Measurements from ENCODE around the gene CDK1.
A peak's percentile ranks its signal among the peaks of the same experiment; 100 is the strongest.

Gene CDK1

DNA sequence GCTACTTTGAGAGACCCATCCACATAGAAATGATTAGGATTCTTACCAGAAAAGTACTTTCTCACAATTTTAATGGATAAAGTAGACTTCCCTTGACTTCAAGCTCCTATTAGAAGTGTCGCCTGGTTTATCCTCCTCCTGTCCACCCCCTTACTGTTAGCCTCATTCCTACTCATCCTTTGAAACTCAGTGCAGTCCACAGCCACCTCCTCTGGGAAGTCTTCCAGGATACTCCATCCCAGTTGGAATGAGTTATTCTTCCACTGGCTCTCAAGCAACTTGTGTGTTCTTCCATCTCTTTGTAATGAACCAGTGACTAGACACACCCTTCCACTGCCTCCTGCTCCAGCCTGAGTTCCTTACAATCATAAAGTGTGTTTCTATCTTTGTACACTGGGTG is 25.1 kb upstream of the CDK1 start:
- no peak for TF ChIP-seq ZFX (IDR thresholded peaks at IDR 0.05)
- no peak overlapping the region for H3K27ac ChIP-seq

GRCh38 chr10:60753817-60754216 is 24.5 kb upstream of the CDK1 start:
- TF ChIP-seq ZFX (IDR thresholded peaks at IDR 0.05): no peak
- TF ChIP-seq, protein P1, sequence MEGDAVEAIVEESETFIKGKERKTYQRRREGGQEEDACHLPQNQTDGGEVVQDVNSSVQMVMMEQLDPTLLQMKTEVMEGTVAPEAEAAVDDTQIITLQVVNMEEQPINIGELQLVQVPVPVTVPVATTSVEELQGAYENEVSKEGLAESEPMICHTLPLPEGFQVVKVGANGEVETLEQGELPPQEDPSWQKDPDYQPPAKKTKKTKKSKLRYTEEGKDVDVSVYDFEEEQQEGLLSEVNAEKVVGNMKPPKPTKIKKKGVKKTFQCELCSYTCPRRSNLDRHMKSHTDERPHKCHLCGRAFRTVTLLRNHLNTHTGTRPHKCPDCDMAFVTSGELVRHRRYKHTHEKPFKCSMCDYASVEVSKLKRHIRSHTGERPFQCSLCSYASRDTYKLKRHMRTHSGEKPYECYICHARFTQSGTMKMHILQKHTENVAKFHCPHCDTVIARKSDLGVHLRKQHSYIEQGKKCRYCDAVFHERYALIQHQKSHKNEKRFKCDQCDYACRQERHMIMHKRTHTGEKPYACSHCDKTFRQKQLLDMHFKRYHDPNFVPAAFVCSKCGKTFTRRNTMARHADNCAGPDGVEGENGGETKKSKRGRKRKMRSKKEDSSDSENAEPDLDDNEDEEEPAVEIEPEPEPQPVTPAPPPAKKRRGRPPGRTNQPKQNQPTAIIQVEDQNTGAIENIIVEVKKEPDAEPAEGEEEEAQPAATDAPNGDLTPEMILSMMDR (conservative IDR thresholded peaks at IDR 0.05): no peak
- no peak overlapping the region for H3K27ac ChIP-seq

DNA sequence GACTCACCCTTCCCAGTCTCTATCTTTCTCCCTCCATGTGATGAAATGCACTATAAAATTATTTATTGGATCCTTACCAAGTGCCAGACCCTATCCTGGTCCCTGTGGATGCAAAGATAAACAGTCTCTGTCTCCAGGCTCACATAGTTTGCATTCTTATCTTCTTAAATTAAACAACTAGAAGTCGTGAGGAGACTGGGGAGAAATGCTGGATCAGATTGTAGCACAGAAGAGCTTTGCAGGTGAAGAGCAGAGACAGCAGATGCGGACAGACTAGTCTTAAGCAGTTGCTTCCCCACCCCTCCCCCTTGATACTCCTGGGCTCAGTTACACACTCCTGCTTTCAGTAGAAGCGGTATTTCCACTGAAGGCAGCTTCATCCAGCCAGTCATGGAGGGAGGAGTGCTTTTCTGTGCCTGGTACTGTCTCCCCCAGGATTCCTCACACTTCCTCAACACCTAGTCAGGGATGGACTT is 20.8 kb upstream of the CDK1 start:
- TF ChIP-seq ZFX (IDR thresholded peaks at IDR 0.05): no peak
- TF ChIP-seq, protein P1 (conservative IDR thresholded peaks at IDR 0.05): no peak
- peak overlapping the region; percentile 55; the same call in 1 of the 2 replicates for H3K27ac ChIP-seq

GRCh38 chr10:60759181-60759580 is 19.1 kb upstream of the CDK1 start:
- peak overlapping the region; percentile 25; the same call in 1 of the 2 replicates for H3K27ac ChIP-seq

GRCh38 chr10:60760711-60761210 is 17.5 kb upstream of the CDK1 start:
- TF ChIP-seq ZFX (IDR thresholded peaks at IDR 0.05): no peak
- TF ChIP-seq, protein P1 (conservative IDR thresholded peaks at IDR 0.05): no peak; the same call in 1 of the 2 replicates

More at GRCh38 chr10:60759181-60759580, 19.1 kb upstream of the CDK1 start:
- TF ChIP-seq, protein P1 (conservative IDR thresholded peaks at IDR 0.05): no peak
- TF ChIP-seq ZFX (IDR thresholded peaks at IDR 0.05): no peak

DNA sequence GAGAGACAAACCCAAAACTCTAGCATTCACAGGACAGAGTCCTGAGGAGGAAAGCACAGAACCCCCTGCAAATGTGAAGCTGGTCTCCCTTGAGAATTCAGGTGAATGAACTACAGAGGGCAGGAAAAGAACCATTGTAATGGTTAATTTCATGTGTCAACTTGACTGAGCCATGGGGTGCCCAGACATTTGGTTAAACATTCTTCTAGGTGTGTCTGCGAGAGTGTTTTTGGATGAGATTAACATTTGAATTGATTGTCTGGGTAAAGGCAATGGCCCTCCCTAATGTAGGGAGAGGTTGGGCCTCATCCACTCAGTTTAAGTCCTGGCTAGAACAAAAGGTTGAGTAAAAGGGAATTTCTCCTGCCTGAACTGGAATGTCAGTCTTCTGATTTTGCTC is 15.7 kb upstream of the CDK1 start:
- no peak for TF ChIP-seq ZFX (IDR thresholded peaks at IDR 0.05)
- TF ChIP-seq, protein P1 (conservative IDR thresholded peaks at IDR 0.05): no peak
- H3K27ac ChIP-seq: peak overlapping the region; percentile 19; the same call in 1 of the 2 replicates

More at GRCh38 chr10:60760711-60761210, 17.5 kb upstream of the CDK1 start:
- peak overlapping the region; percentile 71; the same call in 1 of the 2 replicates for H3K27ac ChIP-seq

DNA sequence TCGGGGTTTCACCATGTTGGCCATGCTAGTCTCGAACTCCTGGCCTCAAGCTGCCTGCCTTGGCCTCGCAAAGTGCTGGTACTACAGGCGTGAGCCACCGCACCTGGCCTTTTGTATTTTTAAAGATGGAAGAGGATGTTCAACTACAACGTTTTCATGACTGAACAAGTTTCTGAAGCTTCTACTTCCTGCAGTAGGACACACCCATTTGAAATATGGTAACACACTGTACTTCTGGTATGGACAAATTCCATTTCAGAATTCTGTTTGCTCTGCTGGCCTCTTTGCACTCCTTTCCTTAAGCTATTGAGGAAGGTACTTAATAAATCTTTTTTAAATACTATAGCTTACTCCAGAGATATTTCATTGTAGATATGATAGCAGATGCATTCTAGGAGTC is 10.9 kb upstream of the CDK1 start:
- H3K27ac ChIP-seq: peak overlapping the region; percentile 64
- TF ChIP-seq ZFX (IDR thresholded peaks at IDR 0.05): no peak
- TF ChIP-seq, protein P1 (conservative IDR thresholded peaks at IDR 0.05): no peak

DNA sequence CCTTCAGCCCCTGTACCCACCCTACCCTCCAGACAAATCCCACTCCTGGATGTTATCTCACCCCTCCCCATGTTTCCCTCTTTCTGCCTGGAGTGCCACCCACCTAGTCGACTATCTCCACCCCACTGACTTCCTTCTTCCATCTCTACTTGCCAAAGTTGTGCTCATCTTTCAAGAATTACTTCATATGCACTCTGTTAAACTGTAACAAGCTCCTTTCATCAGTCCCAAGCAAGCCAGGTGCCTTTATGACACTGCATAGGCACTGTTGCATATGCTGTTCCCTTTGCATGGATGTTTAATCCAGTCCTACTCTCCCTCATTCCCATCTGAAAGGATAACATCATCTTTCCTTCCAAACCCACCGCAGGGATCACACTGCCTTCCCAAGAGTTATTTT is 8.9 kb upstream of the CDK1 start:
- TF ChIP-seq, protein P1 (conservative IDR thresholded peaks at IDR 0.05): no peak
- no peak for TF ChIP-seq ZFX (IDR thresholded peaks at IDR 0.05)
- peak overlapping the region; percentile 16; the same call in 1 of the 2 replicates for H3K27ac ChIP-seq

Measured in C4-2B (cell line).